ENCODE results near the gene SLC25A44. TPM values are rescaled to one million over a fixed set of nuclear protein-coding genes. Genes with fewer than 3 reads are reported as not detected.

SLC25A44 gene
- total RNA-seq, 1 donor from 2014 or later = 18.2 TPM

GRCh38 chr1:156194300-156194652, 372 bp downstream of the SLC25A44 start:
- DNase-seq (ENCODE audit: low read depth) = no peak
- TF ChIP-seq CTCF (IDR thresholded peaks at IDR 0.05; ENCODE audit: insufficient read depth, low read length, poor library complexity, severe bottlenecking) = no peak
- Histone ChIP-seq H3K27me3 (ENCODE audit: control insufficient read depth, insufficient read depth, low read length) (no peaks in the 10 kb centered on the region), H3K36me3 (ENCODE audit: control insufficient read depth, insufficient read depth, low read length) (peaks cover 1% of the 10 kb centered on the region), H3K4me3 (ENCODE audit: low read depth, low read length) (peak overlapping the region; percentile 94)

GRCh38 chr1:156195853-156196252, 1.9 kb downstream of the SLC25A44 start:
- TF ChIP-seq CTCF (IDR thresholded peaks at IDR 0.05; ENCODE audit: insufficient read depth, low read length, poor library complexity, severe bottlenecking) = no peak
- Histone ChIP-seq H3K4me3 (ENCODE audit: low read depth, low read length) (no peak overlapping the region), H3K27me3 (ENCODE audit: control insufficient read depth, insufficient read depth, low read length) (no peaks in the 10 kb centered on the region), H3K36me3 (ENCODE audit: control insufficient read depth, insufficient read depth, low read length) (peaks cover 1% of the 10 kb centered on the region)
- DNase-seq (ENCODE audit: low read depth) = no peak

- Histone ChIP-seq H3K4me3 (ENCODE audit: low read depth, low read length) (no peak overlapping the region), H3K27me3 (ENCODE audit: control insufficient read depth, insufficient read depth, low read length) (no peaks in the 10 kb centered on the region), H3K36me3 (ENCODE audit: control insufficient read depth, insufficient read depth, low read length) (peaks cover 1% of the 10 kb centered on the region)
- no peak for TF ChIP-seq CTCF (IDR thresholded peaks at IDR 0.05; ENCODE audit: insufficient read depth, low read length, poor library complexity, severe bottlenecking)
- DNase-seq (ENCODE audit: low read depth) = no peak
Measured at GRCh38 chr1:156196445-156196844, 2.5 kb downstream of the SLC25A44 start.

GRCh38 chr1:156198831-156199349, 5.0 kb downstream of the SLC25A44 start:
- Histone ChIP-seq H3K4me3 (ENCODE audit: low read depth, low read length) (no peak overlapping the region), H3K27me3 (ENCODE audit: control insufficient read depth, insufficient read depth, low read length) (no peaks in the 10 kb centered on the region), H3K36me3 (ENCODE audit: control insufficient read depth, insufficient read depth, low read length) (peaks cover 1% of the 10 kb centered on the region)
- TF ChIP-seq CTCF (IDR thresholded peaks at IDR 0.05; ENCODE audit: insufficient read depth, low read length, poor library complexity, severe bottlenecking) = no peak
- no peak for DNase-seq (ENCODE audit: low read depth)

GRCh38 chr1:156200044-156200443, 6.1 kb downstream of the SLC25A44 start:
- Histone ChIP-seq H3K36me3 (ENCODE audit: control insufficient read depth, insufficient read depth, low read length) (peaks cover 1% of the 10 kb centered on the region), H3K27me3 (ENCODE audit: control insufficient read depth, insufficient read depth, low read length) (no peaks in the 10 kb centered on the region), H3K4me3 (ENCODE audit: low read depth, low read length) (no peak overlapping the region)
- no peak for DNase-seq (ENCODE audit: low read depth)
- TF ChIP-seq CTCF (IDR thresholded peaks at IDR 0.05; ENCODE audit: insufficient read depth, low read length, poor library complexity, severe bottlenecking) = no peak

- no peaks in the 10 kb centered on the region for H3K27me3 ChIP-seq (ENCODE audit: control insufficient read depth, insufficient read depth, low read length)
- no peak for TF ChIP-seq CTCF (IDR thresholded peaks at IDR 0.05; ENCODE audit: insufficient read depth, low read length, poor library complexity, severe bottlenecking)
- H3K36me3 ChIP-seq (ENCODE audit: control insufficient read depth, insufficient read depth, low read length) = no peaks in the 10 kb centered on the region
- H3K4me3 ChIP-seq (ENCODE audit: low read depth, low read length) = no peak overlapping the region
- DNase-seq (ENCODE audit: low read depth) = no peak
Measured at GRCh38 chr1:156203331-156203730, 9.4 kb downstream of the SLC25A44 start.
